Panc1 (cell line): ENCODE measurements around the gene RALGPS2. TPM values are rescaled to one million over a fixed set of nuclear protein-coding genes. Genes with fewer than 3 reads are reported as not detected.

Experiments
- ATAC-seq: fragments of 200-7000 bp; cut with Tn5 transposase; 2 replicates; pipeline ENCODE4 v1.9.1; 2020; ENCODE audit warnings: mild to moderate bottlenecking, moderate library complexity
- BruUV-seq: library from RNA; stranded (reverse); fragments of 400-500 nt; replicated peaks from 2 replicates; lab custom pipeline; 2021; lab: Mats Ljungman, UMichigan
- CTCF ChIA-PET: fragments of 300-600 bp; sonication (Branson Sonifier 250); formaldehyde crosslinking; loops from one replicate; lab custom pipeline; 2022; ENCODE audit warnings: antibody characterized with exemption; lab: Charles Lee
- POLR2A ChIA-PET: fragments of 300-600 bp; sonication (Branson Sonifier 250); formaldehyde crosslinking; loops from one replicate; lab custom pipeline; 2022; ENCODE audit warnings: antibody characterized with exemption; lab: Charles Lee
- DNase-seq: peaks from one replicate; pipeline ENCODE4 v3.0.0-alpha.2; 2010; ENCODE audit warnings: low read depth, low spot score
- H3K27ac ChIP-seq: 2 replicates; pipeline ENCODE4 v1.5.1; 2011; ENCODE audit warnings: mild to moderate bottlenecking, low read length, inconsistent platforms
- H3K27me3 ChIP-seq: fragments of 200-500 bp; sonication (Bioruptor generic); 2 replicates; pipeline ENCODE4 v1.6.0; 2014; ENCODE audit warnings: low read length, inconsistent platforms; ENCODE audit not compliant: control insufficient read depth, insufficient read depth
- H3K36me3 ChIP-seq: fragments of 200-500 bp; sonication (Bioruptor generic); 2 replicates; pipeline ENCODE4 v1.5.1; 2014; ENCODE audit warnings: inconsistent platforms, mild to moderate bottlenecking, low read length, moderate library complexity; ENCODE audit not compliant: control insufficient read depth, insufficient read depth
- H3K4me1 ChIP-seq: 2 replicates; pipeline ENCODE4 v1.5.1; 2011; ENCODE audit warnings: inconsistent platforms, mild to moderate bottlenecking, low read length, moderate library complexity; ENCODE audit not compliant: control insufficient read depth, insufficient read depth
- H3K4me3 ChIP-seq, 2 experiments: 2 replicates each; pipeline ENCODE4 v1.5.1; 2011 to 2012; ENCODE audit warnings: low read depth in 2 of 2, low read length in 2 of 2, mild to moderate bottlenecking in 2 of 2, inconsistent platforms in 1 of 2, moderate library complexity in 1 of 2
- H3K9me3 ChIP-seq: fragments of 200-500 bp; sonication (Bioruptor generic); 2 replicates; pipeline ENCODE4 v1.5.1; 2014; ENCODE audit warnings: low read depth, mild to moderate bottlenecking, inconsistent platforms, low read length, moderate library complexity; ENCODE audit not compliant: control insufficient read depth, insufficient read depth
- POLR2AphosphoS5 ChIP-seq: IDR thresholded peaks from 2 replicates; pipeline ENCODE4 v1.6.1; 2012; ENCODE audit warnings: mild to moderate bottlenecking, low read depth, low read length, moderate library complexity
- SIN3A ChIP-seq: IDR thresholded peaks from 2 replicates; pipeline ENCODE4 v1.6.1; 2012; ENCODE audit warnings: low read depth, mild to moderate bottlenecking, low read length, moderate library complexity, borderline replicate concordance; ENCODE audit not compliant: insufficient read depth
- TCF7L2 ChIP-seq: IDR thresholded peaks from 2 replicates; pipeline ENCODE4 v1.6.1; 2011; ENCODE audit warnings: mild to moderate bottlenecking, low read depth, low read length, inconsistent platforms
- in situ Hi-C: cut with HindIII; loops from 2 replicates; pipeline ENCODE4 v1.10.0; 2016; ENCODE audit warnings: low sequenced_read_pairs, low pct_unique_long_range_greater_than_20kb
- intact Hi-C: fragments of 100-400 bp; cut with micrococcal nuclease; formaldehyde crosslinking; loops from one replicate; pipeline ENCODE4 v1.10.0; 2022; ENCODE audit not compliant: unreplicated experiment
- total RNA-seq: library from RNA; stranded (reverse); gene quantifications from one replicate; pipeline ENCODE4 v1.2.1, GENCODE V29; 2021; ENCODE audit not compliant: unreplicated experiment
- TF ChIP-seq, protein P1 (sequence below): fragments of 450-650 bp; IDR thresholded peaks from 2 replicates; pipeline ENCODE4 v1.5.1; 2017; ENCODE audit warnings: mild to moderate bottlenecking
- TF ChIP-seq, protein P2 (sequence below), 2 experiments: IDR thresholded peaks; 2 replicates each; pipeline ENCODE4 v1.6.1; 2011 to 2012; ENCODE audit warnings: low read depth in 2 of 2, control low read depth in 1 of 2, low read length in 1 of 2, mild to moderate bottlenecking in 1 of 2, moderate library complexity in 1 of 2; ENCODE audit not compliant: insufficient read depth in 1 of 2

Gene RALGPS2
- total RNA-seq, 1 experiment from 2014 or later, result 5.4 TPM

DNA sequence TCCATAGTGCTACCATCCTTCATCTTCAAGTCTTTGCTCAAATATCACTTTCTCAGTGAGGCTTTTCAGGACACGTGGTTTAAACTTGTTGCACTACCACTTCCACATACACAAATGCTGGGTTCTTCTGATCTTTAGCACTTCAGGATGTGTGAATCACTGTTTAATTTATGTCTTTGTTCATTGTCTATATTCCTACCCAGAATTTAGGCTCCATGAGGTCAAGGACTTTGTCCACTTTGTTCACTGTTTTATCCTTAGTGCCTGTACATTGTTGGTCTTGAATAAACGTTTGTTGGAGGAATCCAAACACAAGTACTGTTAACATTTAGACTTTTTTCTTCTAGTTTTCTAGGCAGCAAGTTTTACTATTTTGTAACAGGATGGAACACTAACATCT is 42.6 kb upstream of the RALGPS2 start:
- no peaks in the 10 kb centered on the region for H3K36me3 ChIP-seq
- intact Hi-C loops, result no loop called here
- no peaks in the 10 kb centered on the region for H3K9me3 ChIP-seq
- no TSS peak for BruUV-seq
- CTCF ChIA-PET, result no interaction called here
- DNase-seq (no peak), ATAC-seq (no peak)
- no peaks in the 10 kb centered on the region for H3K4me1 ChIP-seq
- H3K27me3 ChIP-seq, result no peaks in the 10 kb centered on the region
- in situ Hi-C loops, result no loop called here
- POLR2A ChIA-PET, result no interaction called here
- H3K4me3 ChIP-seq, result no peak overlapping the region
- no peak overlapping the region for H3K27ac ChIP-seq
- no peak for TF ChIP-seq TCF7L2
- TF ChIP-seq, protein P1, sequence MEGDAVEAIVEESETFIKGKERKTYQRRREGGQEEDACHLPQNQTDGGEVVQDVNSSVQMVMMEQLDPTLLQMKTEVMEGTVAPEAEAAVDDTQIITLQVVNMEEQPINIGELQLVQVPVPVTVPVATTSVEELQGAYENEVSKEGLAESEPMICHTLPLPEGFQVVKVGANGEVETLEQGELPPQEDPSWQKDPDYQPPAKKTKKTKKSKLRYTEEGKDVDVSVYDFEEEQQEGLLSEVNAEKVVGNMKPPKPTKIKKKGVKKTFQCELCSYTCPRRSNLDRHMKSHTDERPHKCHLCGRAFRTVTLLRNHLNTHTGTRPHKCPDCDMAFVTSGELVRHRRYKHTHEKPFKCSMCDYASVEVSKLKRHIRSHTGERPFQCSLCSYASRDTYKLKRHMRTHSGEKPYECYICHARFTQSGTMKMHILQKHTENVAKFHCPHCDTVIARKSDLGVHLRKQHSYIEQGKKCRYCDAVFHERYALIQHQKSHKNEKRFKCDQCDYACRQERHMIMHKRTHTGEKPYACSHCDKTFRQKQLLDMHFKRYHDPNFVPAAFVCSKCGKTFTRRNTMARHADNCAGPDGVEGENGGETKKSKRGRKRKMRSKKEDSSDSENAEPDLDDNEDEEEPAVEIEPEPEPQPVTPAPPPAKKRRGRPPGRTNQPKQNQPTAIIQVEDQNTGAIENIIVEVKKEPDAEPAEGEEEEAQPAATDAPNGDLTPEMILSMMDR, result no peak
- no peak for TF ChIP-seq SIN3A
- TF ChIP-seq, protein P2, sequence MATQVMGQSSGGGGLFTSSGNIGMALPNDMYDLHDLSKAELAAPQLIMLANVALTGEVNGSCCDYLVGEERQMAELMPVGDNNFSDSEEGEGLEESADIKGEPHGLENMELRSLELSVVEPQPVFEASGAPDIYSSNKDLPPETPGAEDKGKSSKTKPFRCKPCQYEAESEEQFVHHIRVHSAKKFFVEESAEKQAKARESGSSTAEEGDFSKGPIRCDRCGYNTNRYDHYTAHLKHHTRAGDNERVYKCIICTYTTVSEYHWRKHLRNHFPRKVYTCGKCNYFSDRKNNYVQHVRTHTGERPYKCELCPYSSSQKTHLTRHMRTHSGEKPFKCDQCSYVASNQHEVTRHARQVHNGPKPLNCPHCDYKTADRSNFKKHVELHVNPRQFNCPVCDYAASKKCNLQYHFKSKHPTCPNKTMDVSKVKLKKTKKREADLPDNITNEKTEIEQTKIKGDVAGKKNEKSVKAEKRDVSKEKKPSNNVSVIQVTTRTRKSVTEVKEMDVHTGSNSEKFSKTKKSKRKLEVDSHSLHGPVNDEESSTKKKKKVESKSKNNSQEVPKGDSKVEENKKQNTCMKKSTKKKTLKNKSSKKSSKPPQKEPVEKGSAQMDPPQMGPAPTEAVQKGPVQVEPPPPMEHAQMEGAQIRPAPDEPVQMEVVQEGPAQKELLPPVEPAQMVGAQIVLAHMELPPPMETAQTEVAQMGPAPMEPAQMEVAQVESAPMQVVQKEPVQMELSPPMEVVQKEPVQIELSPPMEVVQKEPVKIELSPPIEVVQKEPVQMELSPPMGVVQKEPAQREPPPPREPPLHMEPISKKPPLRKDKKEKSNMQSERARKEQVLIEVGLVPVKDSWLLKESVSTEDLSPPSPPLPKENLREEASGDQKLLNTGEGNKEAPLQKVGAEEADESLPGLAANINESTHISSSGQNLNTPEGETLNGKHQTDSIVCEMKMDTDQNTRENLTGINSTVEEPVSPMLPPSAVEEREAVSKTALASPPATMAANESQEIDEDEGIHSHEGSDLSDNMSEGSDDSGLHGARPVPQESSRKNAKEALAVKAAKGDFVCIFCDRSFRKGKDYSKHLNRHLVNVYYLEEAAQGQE (IDR thresholded peaks at IDR 0.05; ENCODE audit: insufficient read depth in 1 of 2, low read depth in 2 of 2, low read length in 1 of 2), result no peak
- no peak for TF ChIP-seq POLR2AphosphoS5

DNA sequence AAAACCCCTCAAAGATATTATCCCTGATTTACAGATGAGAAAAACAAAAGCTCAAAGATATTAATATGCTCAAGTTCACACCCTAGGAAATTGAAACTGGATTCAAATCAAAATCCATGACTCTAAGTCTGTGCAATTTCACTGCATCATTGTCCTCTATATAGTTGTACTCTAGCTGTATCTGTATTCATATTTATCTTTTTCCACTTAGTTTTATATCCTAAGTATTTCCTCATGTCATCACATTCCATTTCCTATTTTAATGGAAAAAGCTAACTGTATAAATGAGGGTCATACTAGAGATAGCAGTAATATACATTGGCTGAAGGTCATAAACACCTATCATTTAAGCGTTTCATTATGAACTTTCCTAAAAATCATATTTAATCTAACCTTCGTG is 42.2 kb upstream of the RALGPS2 start:
- H3K4me1 ChIP-seq, result no peaks in the 10 kb centered on the region
- intact Hi-C loops, result no loop called here

More for the DNA sequence above, 42.2 kb upstream of the RALGPS2 start:
- no peak overlapping the region for H3K4me3 ChIP-seq
- no peak for DNase-seq
- in situ Hi-C loops, result no loop called here
- ChIA-PET CTCF (no interaction called here), POLR2A (no interaction called here)
- no peaks in the 10 kb centered on the region for H3K36me3 ChIP-seq
- BruUV-seq, result no TSS peak
- TF ChIP-seq, protein P1, result no peak
- TF ChIP-seq TCF7L2, result no peak
- TF ChIP-seq, protein P2 (IDR thresholded peaks at IDR 0.05; ENCODE audit: insufficient read depth in 1 of 2, low read depth in 2 of 2, low read length in 1 of 2), result no peak
- no peak for TF ChIP-seq POLR2AphosphoS5
- TF ChIP-seq SIN3A, result no peak
- H3K9me3 ChIP-seq, result no peaks in the 10 kb centered on the region
- no peaks in the 10 kb centered on the region for H3K27me3 ChIP-seq
- no peak for ATAC-seq
- no peak overlapping the region for H3K27ac ChIP-seq
